CD14-positive monocyte (primary cell): ENCODE results near the gene PPP1R12B. TPM values are rescaled to one million over a fixed set of nuclear protein-coding genes. Genes with fewer than 3 reads are reported as not detected.
"Not testable (repeated sequence)": the region's sequence is repeated elsewhere in the genome, so short reads cannot be mapped to it uniquely, and the experiment has no call there.

Source experiments
- DNase-seq, 3 donors: peaks; one replicate each; pipeline ENCODE4 v3.0.0-alpha.2; 2011 to 2022
- H2AFZ ChIP-seq: 2 replicates; pipeline ENCODE4 v1.6.0; 2012; ENCODE audit warnings: mild to moderate bottlenecking, low read depth, low read length, inconsistent platforms; ENCODE audit not compliant: insufficient read depth, poor library complexity, severe bottlenecking
- H3K27ac ChIP-seq, 2 donors: 1 replicate in 1 of 2; 2 replicates in 1 of 2; pipeline ENCODE4 v1.5.1; 2012 to 2013; ENCODE audit warnings: low read length in 2 of 2, control low read depth in 1 of 2, inconsistent platforms in 1 of 2, low read depth in 1 of 2, mild to moderate bottlenecking in 1 of 2
- H3K27me3 ChIP-seq, 2 donors: one replicate each; pipeline versions ENCODE4 v1.6.0 to v1.6.1; 2011 to 2013; ENCODE audit warnings: low read length in 2 of 2; ENCODE audit not compliant: control insufficient read depth in 2 of 2, insufficient read depth in 2 of 2
- H3K36me3 ChIP-seq, 2 donors: replicated peaks in 1 of 2; 1 replicate in 1 of 2; 2 replicates in 1 of 2; pipeline versions ENCODE4 v1.5.1 to v1.6.1; 2012 to 2013; ENCODE audit warnings: low read length in 2 of 2, control low read depth in 1 of 2, inconsistent platforms in 1 of 2, mild to moderate bottlenecking in 1 of 2; ENCODE audit not compliant: insufficient read depth in 2 of 2, control insufficient read depth in 1 of 2
- H3K4me1 ChIP-seq, 2 donors: 1 replicate in 1 of 2; 2 replicates in 1 of 2; pipeline versions ENCODE4 v1.5.1 to v1.6.1; 2012 to 2013; ENCODE audit warnings: low read length in 2 of 2, control low read depth in 1 of 2, inconsistent platforms in 1 of 2, mild to moderate bottlenecking in 1 of 2, moderate library complexity in 1 of 2; ENCODE audit not compliant: insufficient read depth in 2 of 2, control insufficient read depth in 1 of 2
- H3K4me2 ChIP-seq: replicated peaks from 2 replicates; pipeline ENCODE3; 2012; ENCODE audit warnings: low read length, moderate library complexity, mild to moderate bottlenecking; ENCODE audit not compliant: poor library complexity, severe bottlenecking; ENCODE audit errors: extremely low read depth
- H3K4me3 ChIP-seq, 3 experiments: fragments of 200-600 bp in 1 of 3; sonication (generic) in 1 of 3; replicated peaks in 1 of 3; 1 replicate in 2 of 3; 2 replicates in 1 of 3; pipeline ENCODE4 v1.5.1; 2011 to 2013; ENCODE audit warnings: low read length in 3 of 3, mild to moderate bottlenecking in 3 of 3, control low read depth in 2 of 3, low read depth in 2 of 3, inconsistent platforms in 1 of 3, moderate library complexity in 1 of 3
- H3K79me2 ChIP-seq: 2 replicates; pipeline ENCODE4 v1.6.0; 2012; ENCODE audit warnings: mild to moderate bottlenecking, control low read depth, inconsistent platforms, low read length, moderate library complexity; ENCODE audit not compliant: insufficient read depth
- H3K9ac ChIP-seq: 2 replicates; pipeline ENCODE4 v1.6.0; 2017; ENCODE audit warnings: low read length, mild to moderate bottlenecking; ENCODE audit not compliant: insufficient read depth, poor library complexity, severe bottlenecking
- H3K9me3 ChIP-seq, 2 donors: replicated peaks in 1 of 2; 1 replicate in 1 of 2; 2 replicates in 1 of 2; pipeline versions ENCODE4 v1.5.1 to v1.6.1; 2012 to 2013; ENCODE audit warnings: low read length in 2 of 2, control low read depth in 1 of 2; ENCODE audit not compliant: control insufficient read depth in 1 of 2, insufficient read depth in 1 of 2
- H4K20me1 ChIP-seq: 2 replicates; pipeline ENCODE4 v1.6.0; 2012; ENCODE audit warnings: mild to moderate bottlenecking, low read length, control low read depth, moderate library complexity; ENCODE audit not compliant: insufficient read depth
- H3K27ac Mint-ChIP-seq, 7 donors: one replicate each; pipeline ENCODE4 v1.8.0; 2020; ENCODE audit warnings: mild to moderate bottlenecking in 7 of 7, mixed read lengths in 7 of 7, moderate library complexity in 6 of 7, inconsistent platforms in 2 of 7
- H3K27me3 Mint-ChIP-seq, 3 donors: one replicate each; pipeline ENCODE4 v1.8.0; 2021 to 2022; ENCODE audit warnings: low read depth in 3 of 3, mild to moderate bottlenecking in 3 of 3, mixed read lengths in 3 of 3, moderate library complexity in 3 of 3, inconsistent platforms in 1 of 3
- H3K36me3 Mint-ChIP-seq, 2 donors: one replicate each; pipeline ENCODE4 v1.8.0; 2020; ENCODE audit warnings: mixed read lengths in 2 of 2, inconsistent platforms in 1 of 2, mild to moderate bottlenecking in 1 of 2
- H3K4me1 Mint-ChIP-seq: one replicate; pipeline ENCODE4 v1.8.0; 2020; ENCODE audit warnings: mild to moderate bottlenecking, mixed read lengths
- H3K4me3 Mint-ChIP-seq, 2 donors: one replicate each; pipeline ENCODE4 v1.8.0; 2020; ENCODE audit warnings: mild to moderate bottlenecking in 2 of 2, mixed read lengths in 2 of 2, moderate library complexity in 1 of 2
- H3K9me3 Mint-ChIP-seq, 7 donors: one replicate each; pipeline ENCODE4 v1.8.0; 2020 to 2022; ENCODE audit warnings: mixed read lengths in 7 of 7, mild to moderate bottlenecking in 6 of 7, moderate library complexity in 6 of 7, inconsistent platforms in 2 of 7
- WGBS: methylation state at CpG from one replicate; pipeline ENCODE4 v1.1.5; 2013; ENCODE audit warnings: missing lambda C conversion rate; ENCODE audit not compliant: insufficient coverage; 5-methylcytosine and 5-hydroxymethylcytosine counted together
- intact Hi-C, 2 donors: fragments of 100-400 bp; cut with micrococcal nuclease; formaldehyde crosslinking; loops; one replicate each; pipeline versions ENCODE4 v1.15.0 to v1.15.1; 2023
- polyA plus RNA-seq, 3 donors: library from polyadenylated mRNA; depleted of rRNA in 1 of 3; unstranded in 2 of 3; stranded (reverse) in 1 of 3; fragments of 300-500 nt in 2 of 3; fragments of >200 nt in 1 of 3; fragmentation: Illumina TruSeq in 2 of 3; gene quantifications; 1 replicate in 2 of 3; 2 replicates in 1 of 3; pipeline ENCODE4 v1.2.3, GENCODE V29; 2012 to 2021
- TF ChIP-seq, protein P1 (sequence below): fragments of 200-600 bp; IDR thresholded peaks from one replicate; pipeline ENCODE4 v1.8.0; 2022; ENCODE audit warnings: antibody characterized with exemption, mild to moderate bottlenecking

Gene PPP1R12B
- polyA plus RNA-seq, 3 donors, result 1.3 to 12.2 (median 1.7) TPM

DNA sequence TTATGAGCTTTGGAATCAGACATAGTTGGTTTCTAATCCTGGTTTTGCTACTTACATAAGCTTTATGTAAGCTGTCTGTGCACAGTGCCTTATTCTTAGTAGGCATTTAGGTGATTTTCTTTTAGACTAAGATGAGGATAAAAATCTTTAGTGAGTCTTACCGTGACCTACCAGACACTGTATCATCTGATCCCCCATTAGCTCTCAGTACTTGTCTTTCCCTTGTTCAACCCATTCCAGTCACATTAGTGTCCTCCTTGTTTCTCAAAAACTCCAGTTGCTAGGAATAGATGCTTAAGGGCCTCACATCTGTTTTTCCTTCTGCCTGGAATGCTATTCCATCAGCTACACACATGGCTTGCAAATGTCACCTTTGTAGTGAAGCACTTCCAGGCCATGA lies 18.8 kb downstream of the PPP1R12B start:
- Histone ChIP-seq H3K9ac (no peak overlapping the region), H4K20me1 (peaks cover 49% of the 10 kb centered on the region), H3K4me2 (no peak overlapping the region), H3K9me3 (no peaks in the 10 kb centered on the region), H2AFZ (no peak overlapping the region), H3K4me3 (no peak overlapping the region), H3K27me3 (no peaks in the 10 kb centered on the region), H3K4me1 (no peaks in the 10 kb centered on the region), H3K27ac (no peak overlapping the region), H3K36me3 (no peaks in the 10 kb centered on the region), H3K79me2 (peaks cover 67% of the 10 kb centered on the region)
- Mint-ChIP-seq H3K4me1 (peaks cover 7% of the 10 kb centered on the region), H3K27ac (no peak overlapping the region), H3K9me3 (no peaks in the 10 kb centered on the region), H3K27me3 (peaks cover 0 to 2% (median 0%) of the 10 kb centered on the region in 3 donors), H3K36me3 (peaks cover 6 to 13% of the 10 kb centered on the region in 2 donors), H3K4me3 (no peak overlapping the region)
- TF ChIP-seq, protein P1, sequence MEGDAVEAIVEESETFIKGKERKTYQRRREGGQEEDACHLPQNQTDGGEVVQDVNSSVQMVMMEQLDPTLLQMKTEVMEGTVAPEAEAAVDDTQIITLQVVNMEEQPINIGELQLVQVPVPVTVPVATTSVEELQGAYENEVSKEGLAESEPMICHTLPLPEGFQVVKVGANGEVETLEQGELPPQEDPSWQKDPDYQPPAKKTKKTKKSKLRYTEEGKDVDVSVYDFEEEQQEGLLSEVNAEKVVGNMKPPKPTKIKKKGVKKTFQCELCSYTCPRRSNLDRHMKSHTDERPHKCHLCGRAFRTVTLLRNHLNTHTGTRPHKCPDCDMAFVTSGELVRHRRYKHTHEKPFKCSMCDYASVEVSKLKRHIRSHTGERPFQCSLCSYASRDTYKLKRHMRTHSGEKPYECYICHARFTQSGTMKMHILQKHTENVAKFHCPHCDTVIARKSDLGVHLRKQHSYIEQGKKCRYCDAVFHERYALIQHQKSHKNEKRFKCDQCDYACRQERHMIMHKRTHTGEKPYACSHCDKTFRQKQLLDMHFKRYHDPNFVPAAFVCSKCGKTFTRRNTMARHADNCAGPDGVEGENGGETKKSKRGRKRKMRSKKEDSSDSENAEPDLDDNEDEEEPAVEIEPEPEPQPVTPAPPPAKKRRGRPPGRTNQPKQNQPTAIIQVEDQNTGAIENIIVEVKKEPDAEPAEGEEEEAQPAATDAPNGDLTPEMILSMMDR, result no peak
- WGBS, result no CpG with 5 or more reads among the region's 1 CpG
- DNase-seq, result no peak
- intact Hi-C loops, result no loop called here

DNA sequence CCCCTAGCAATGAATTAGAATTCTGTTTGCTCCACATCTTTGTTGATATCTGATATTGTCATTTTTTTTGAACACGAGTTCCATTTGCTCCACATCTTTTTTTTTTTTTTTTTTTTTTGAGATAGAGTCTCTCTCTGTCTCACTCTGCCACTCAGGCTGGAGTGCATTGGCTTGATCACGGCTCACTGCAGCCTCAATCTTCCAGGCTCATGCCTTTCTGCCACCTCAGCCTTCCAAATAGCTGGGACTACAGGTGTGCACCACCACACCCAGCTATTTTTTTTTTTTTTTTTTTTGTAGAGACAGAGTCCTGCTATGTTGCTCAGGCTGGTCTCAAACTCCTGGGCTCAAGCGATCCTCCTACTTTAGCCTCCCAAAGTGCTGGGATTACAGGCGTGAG lies 22.4 kb downstream of the PPP1R12B start:
- peaks cover 55% of the 10 kb centered on the region for H3K79me2 ChIP-seq
- intact Hi-C loops, result not testable (repeated sequence)

More for the DNA sequence above, 22.4 kb downstream of the PPP1R12B start:
- not testable (repeated sequence) for H3K4me3 Mint-ChIP-seq, H3K9me3 Mint-ChIP-seq, H3K4me3 ChIP-seq, H3K9ac ChIP-seq, H3K36me3 ChIP-seq, H3K9me3 ChIP-seq, H3K4me2 ChIP-seq, H3K27ac ChIP-seq, H3K27me3 ChIP-seq, H3K27me3 Mint-ChIP-seq, H3K27ac Mint-ChIP-seq, DNase-seq, H2AFZ ChIP-seq
- peaks cover 19% of the 10 kb centered on the region for H3K4me1 Mint-ChIP-seq
- H4K20me1 ChIP-seq, result peaks cover 28% of the 10 kb centered on the region
- peaks cover 6 to 13% of the 10 kb centered on the region in 2 donors for H3K36me3 Mint-ChIP-seq
- peaks cover 14 to 17% of the 10 kb centered on the region in 2 donors for H3K4me1 ChIP-seq
- WGBS, result no CpG with 5 or more reads among the region's 4 CpGs
